ENCODE measurements around the gene FOXK2.

FOXK2 gene

DNA sequence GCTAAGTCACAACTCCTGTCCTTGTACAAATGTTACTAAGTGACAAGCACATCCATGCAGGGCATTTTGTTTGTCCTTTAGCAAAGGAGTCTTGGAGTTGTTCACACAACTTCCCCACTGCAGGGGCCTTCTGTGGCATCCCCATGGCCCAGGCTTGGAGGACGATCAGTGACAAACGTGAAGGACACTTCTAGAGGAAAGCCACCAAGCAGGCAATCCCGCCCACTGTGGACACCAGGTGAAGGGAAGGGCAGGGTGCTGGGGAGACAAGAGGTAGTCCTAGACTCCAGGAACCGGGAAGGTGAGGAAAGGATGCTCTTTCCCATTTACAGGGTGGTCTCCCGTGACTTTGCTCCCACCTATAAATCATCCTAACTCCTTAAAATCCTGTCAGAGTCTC lies 124.6 kb downstream of the FOXK2 start:
- peak; percentile 37 for DNase-seq (ENCODE audit: low spot score)

DNA sequence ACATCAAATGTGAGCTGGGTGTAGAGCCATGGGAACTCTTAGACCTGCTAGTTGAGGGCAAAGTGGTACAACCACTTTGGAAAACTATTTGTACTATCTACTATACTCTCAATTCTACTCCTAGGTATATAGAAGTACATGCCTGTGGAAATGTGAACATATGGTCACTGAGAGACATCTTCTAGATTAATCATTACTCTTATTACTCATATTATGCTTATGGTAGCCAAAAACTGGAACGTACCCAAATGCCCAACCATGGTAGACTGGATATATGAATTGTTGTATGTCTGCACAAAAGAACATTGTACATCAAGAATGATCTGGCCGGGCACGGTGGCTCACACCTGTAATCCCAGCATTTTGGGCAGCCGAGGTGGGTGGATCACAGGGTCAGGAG lies 126.0 kb downstream of the FOXK2 start:
- no peak for DNase-seq (ENCODE audit: low spot score)

DNA sequence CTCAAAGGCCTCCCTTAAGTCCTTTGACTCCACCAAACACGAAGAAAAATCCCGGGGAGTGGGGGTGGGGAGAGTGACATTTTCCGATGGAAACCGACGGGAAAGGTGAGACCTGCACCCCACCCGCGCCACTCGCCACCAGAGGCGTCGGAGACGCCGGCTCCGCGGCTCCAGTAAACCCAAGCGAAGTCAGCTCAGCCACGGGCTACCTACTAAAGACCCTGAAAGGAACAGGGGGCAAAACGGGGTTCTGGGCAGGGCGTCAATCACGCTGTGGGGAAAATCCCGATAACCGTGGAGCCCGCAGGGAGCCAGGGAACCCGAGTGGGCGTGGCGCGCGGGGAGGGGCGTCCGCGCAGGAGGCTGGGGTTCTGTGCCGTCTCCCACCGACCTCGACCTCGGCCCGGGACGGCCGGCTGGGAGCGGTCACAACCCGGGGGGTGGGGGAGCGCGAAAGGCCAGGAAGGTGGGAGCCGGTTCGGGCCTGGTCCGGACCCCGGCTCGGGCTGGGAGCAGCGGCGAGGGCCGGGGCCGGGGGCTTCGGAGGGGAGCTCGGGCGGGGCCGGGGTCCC lies 128.1 kb downstream of the FOXK2 start:
- DNase-seq (ENCODE audit: low spot score) = peak; percentile 74

DNA sequence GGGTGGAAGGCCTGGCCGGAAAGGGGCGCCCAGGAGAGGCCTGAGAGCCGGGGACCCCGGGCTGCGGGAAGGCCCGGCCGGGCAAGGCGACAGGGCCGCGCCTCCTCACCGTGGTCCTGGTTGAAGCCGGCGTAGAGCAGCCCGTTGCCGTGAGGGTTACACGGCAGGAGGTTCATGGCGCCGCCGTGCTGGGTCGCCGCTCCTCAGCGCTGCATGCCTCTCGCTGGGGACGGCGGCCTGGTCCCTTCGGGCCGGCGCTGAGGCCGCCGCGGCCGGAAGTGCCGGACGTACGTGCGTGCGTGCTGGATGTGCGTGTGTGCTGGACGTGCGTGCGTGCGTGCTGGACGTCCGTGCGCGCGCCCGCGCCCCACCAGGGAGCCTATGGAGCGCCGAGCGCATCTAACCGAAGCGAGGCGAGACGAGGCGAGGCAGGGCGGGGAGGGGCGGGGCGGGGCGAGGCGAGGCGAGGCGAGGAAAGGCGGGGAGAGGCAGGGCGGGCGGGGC lies 128.7 kb downstream of the FOXK2 start, which contains the start of gene WDR45B:
WDR45B (minus strand) TSS at position 280 of the 504 bp plus-strand sequence; CDS start at position 176, 104 bp downstream.
- DNase-seq (ENCODE audit: low spot score) = peak; percentile 99

DNA sequence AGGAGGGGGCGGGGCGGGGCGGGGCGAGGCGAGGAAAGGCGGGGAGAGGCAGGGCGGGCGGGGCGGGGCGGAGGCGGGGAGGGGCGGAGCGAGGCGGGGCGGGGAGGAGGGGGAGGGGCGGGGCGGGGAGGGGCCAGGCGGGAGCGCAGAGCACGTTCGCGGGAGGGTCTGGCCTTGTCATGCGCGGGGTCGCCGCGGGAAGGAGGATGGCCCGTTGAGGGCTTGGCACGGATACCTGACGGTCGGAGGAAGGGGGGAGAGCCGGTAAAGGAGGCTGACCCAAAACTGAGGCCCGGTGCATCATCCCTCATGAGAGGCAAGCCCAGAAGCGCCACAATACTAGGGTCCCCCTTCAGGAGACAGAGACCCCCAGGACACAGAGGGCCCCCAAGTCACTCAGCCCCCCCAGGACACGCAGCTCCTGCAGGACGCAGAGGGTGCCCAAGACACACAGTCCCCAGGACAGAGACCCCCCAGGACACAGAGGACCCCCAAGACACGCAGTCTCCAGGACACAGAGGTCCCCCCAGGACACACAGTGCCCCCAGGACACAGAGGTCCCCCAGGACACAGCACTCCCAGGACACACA lies 129.3 kb downstream of the FOXK2 start:
- peak; percentile 88 for DNase-seq (ENCODE audit: low spot score)

DNA sequence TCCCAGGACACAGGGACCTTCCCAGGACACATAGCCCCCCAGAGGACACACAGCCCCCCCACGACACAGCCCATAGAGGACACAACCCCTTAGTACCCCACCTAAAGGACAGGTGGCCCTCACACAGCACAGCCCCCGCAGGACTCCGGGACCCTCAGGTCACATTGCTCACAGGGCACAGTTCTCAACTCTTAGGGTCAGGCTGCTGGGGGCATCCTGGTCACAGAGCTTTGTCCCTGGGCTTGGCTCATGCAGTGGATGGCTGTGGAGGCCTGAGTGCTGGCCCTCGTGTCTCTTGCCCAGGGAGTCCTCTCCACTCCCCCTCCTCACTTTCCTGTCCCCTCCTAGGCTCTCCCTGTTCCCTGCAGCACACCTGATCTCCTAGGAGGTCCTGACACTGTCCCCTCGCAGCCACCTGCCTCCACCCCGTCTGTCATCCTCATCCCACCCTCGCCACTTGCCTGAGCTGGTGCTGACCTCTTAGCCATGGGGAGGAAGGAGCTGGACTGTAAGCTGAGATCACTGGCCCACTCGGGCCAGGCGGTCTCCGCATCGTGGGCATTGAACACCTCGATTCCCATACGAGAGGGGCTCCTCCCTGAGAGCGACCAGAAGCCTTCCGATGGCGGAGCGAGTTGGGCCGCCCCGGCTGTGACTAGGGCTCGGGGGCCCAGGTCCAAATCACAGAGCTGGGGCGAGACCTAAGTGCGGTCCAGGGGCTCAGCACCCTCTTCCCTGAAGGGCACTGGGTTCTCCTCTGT lies 130.1 kb downstream of the FOXK2 start:
- DNase-seq (ENCODE audit: low spot score) = peak; percentile 58

DNA sequence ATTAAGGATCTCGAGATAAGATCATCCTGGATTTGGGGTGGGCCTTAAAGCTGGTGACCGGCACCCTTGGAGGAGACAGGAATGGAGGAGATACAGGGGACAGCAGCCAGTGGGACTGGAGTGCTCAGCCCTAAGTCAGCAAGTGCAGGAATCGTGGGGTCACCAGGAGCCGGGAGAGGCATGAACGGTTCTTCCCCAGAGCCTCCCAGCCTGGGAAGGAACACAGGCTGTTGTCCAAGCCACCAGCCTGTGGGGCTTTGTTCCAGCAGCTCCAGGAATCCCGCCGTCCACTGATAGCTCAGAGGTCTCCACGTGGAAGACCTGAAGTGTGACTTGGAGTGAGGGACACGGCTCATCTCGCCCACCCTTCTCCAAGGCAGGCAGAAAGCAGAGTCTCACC lies 131.2 kb downstream of the FOXK2 start:
- DNase-seq (ENCODE audit: low spot score) = peak; percentile 45

DNA sequence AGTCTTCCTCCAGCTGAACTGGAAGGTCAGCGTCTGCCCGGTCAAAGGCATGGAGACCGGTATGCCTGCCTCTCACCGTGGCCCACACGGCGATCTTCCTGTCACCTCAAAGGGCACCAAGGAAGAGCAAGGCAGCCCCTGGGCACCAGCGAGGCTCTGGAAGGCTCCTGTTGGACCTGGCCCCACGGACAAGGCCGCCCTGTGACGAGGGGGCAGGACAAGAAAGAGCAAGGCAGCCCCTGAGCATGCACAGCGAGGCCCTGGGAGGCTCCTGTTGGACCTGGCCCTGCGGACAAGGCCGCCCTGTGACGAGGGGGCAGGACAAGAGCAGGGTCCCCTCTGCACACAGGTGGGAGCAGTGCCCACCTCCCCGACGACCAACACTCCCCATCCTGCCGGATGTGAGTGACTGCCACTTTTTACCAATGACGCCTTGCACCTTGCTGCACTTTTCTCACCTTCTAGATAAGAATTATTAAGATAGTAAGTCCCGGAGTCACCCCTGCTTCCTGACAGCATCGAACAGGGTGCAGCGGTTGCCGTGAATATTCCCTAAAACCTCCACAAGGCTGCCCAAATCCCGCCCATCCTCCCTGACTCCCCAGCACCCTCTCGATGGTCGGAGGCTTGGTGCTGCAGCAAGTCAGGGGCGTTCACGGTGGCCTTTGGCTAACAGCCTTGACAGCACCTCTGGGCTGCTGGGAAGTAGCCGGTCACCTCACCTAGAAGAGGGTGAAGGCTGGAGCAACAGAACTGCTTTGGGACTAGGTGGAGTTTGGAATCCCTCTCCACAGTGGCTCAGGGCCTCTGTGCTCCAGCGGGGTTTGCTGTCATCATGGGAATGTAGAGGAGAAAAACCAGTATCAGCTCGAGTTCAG lies 134.4 kb downstream of the FOXK2 start:
- peak; percentile 41 for DNase-seq (ENCODE audit: low spot score)
